CD4-positive, alpha-beta T cell (primary cell): Measurements from ENCODE around the gene TGFB1I1. TPM values are rescaled to one million over a fixed set of nuclear protein-coding genes. Genes with fewer than 3 reads are reported as not detected.
"Not testable (repeated sequence)": the region's sequence is repeated elsewhere in the genome, so short reads cannot be mapped to it uniquely, and the experiment has no call there.

Experiments
- ATAC-seq: fragments of 200-7000 bp; cut with Tn5 transposase; one replicate; pipeline ENCODE4 v1.10.0; 2022; ENCODE audit warnings: mild to moderate bottlenecking; ENCODE audit not compliant: poor library complexity
- CTCF ChIA-PET: fragments of 350-600 bp; sonication (Branson Sonifier 250); formaldehyde crosslinking; loops from one replicate; lab custom pipeline; 2021; ENCODE audit warnings: antibody characterized with exemption, inconsistent platforms; lab: Charles Lee
- POLR2A ChIA-PET: fragments of 350-600 bp; sonication (Branson Sonifier 250); formaldehyde crosslinking; loops from one replicate; lab custom pipeline; 2021; ENCODE audit warnings: antibody characterized with exemption, inconsistent platforms; lab: Charles Lee
- DNase-seq, 14 experiments: peaks; one replicate each; pipeline ENCODE4 v3.0.0-alpha.2; 2013 to 2020; ENCODE audit warnings: mixed read lengths in 2 of 14
- H3K27ac ChIP-seq, 2 donors: one replicate each; pipeline versions ENCODE4 v1.5.1 to v1.7.0; 2013; ENCODE audit warnings: low read length in 2 of 2, low read depth in 1 of 2, mild to moderate bottlenecking in 1 of 2
- H3K27me3 ChIP-seq, 2 experiments: 1 replicate in 1 of 2; 2 replicates in 1 of 2; pipeline versions ENCODE4 v1.6.1 to v1.7.0; 2013; ENCODE audit warnings: low read length in 2 of 2, control low read depth in 1 of 2, mild to moderate bottlenecking in 1 of 2, moderate library complexity in 1 of 2; ENCODE audit not compliant: insufficient read depth in 2 of 2, control insufficient read depth in 1 of 2
- H3K36me3 ChIP-seq: one replicate; pipeline ENCODE4 v1.6.1; 2013; ENCODE audit warnings: low read length, control low read depth; ENCODE audit not compliant: insufficient read depth
- H3K4me1 ChIP-seq: one replicate; pipeline ENCODE4 v1.6.1; 2013; ENCODE audit warnings: low read length, control low read depth; ENCODE audit not compliant: insufficient read depth
- H3K4me3 ChIP-seq: one replicate; pipeline ENCODE4 v1.5.1; 2013; ENCODE audit warnings: mild to moderate bottlenecking, low read length, moderate library complexity
- H3K9me3 ChIP-seq, 2 experiments: 1 replicate in 1 of 2; 2 replicates in 1 of 2; pipeline versions ENCODE4 v1.6.1 to v1.7.0; 2013; ENCODE audit warnings: low read length in 2 of 2, mild to moderate bottlenecking in 2 of 2, control low read depth in 1 of 2, moderate library complexity in 1 of 2; ENCODE audit not compliant: control insufficient read depth in 1 of 2, insufficient read depth in 1 of 2
- H3K27ac Mint-ChIP-seq: one replicate; pipeline ENCODE4 v1.8.0; 2020; ENCODE audit warnings: mixed read lengths
- H3K27me3 Mint-ChIP-seq: one replicate; pipeline ENCODE4 v1.8.0; 2021; ENCODE audit warnings: mixed read lengths
- H3K36me3 Mint-ChIP-seq: one replicate; pipeline ENCODE4 v1.8.0; 2021; ENCODE audit warnings: low read depth, mixed read lengths
- H3K4me1 Mint-ChIP-seq: one replicate; pipeline ENCODE4 v1.8.0; 2021; ENCODE audit warnings: low read depth, mixed read lengths
- H3K4me3 Mint-ChIP-seq: one replicate; pipeline ENCODE4 v1.8.0; 2020; ENCODE audit warnings: mild to moderate bottlenecking, mixed read lengths
- H3K9me3 Mint-ChIP-seq: one replicate; pipeline ENCODE4 v1.8.0; 2020; ENCODE audit warnings: mixed read lengths
- intact Hi-C, 2 experiments: fragments of 100-400 bp; cut with DNase I in 1 of 2; cut with micrococcal nuclease in 1 of 2; formaldehyde crosslinking; loops; one replicate each; pipeline versions ENCODE4 v1.15.1 to v1.9.0; 2023 to 2025; cut with DNase I, micrococcal nuclease
- total RNA-seq, 174 experiments: library from RNA in 2 of 174; stranded (reverse) in 2 of 174; gene quantifications; one replicate each; pipeline ENCODE4 v1.2.3 and lab custom pipeline; 2021 to 2026
- TF ChIP-seq, protein P1 (sequence below): fragments of 200-600 bp; IDR thresholded peaks from one replicate; pipeline ENCODE4 v1.8.0; 2022; ENCODE audit warnings: antibody characterized with exemption, mild to moderate bottlenecking

The TGFB1I1 gene
- total RNA-seq, 2 experiments from 2014 or later: 0.36 to 0.42 TPM

DNA sequence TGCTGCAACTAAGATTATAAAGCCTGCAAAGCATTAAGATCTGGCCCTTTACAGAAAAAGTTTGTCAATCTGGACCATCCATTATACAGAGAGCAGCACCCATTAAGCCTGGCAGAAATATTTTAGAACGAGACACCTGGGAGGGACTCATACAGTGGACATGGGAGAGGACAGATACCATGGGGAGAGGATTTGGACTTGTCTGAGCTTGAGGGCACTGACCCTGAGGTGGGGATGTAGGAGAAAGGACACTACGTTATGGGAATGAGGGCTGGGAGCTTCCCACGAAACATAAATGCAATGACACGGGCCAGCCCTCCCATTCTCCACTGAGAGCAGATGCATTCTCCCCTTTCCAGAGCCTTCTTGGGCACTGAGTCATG is 30.0 kb downstream of the TGFB1I1 start:
- no peak overlapping the region for H3K27ac Mint-ChIP-seq
- Histone ChIP-seq H3K27ac (no peak overlapping the region), H3K4me1 (peaks cover 12% of the 10 kb centered on the region), H3K9me3 (no peaks in the 10 kb centered on the region), H3K27me3 (no peaks in the 10 kb centered on the region), H3K4me3 (no peak overlapping the region), H3K36me3 (peaks cover 46% of the 10 kb centered on the region)
- ChIA-PET CTCF (no interaction called here), POLR2A (no interaction called here)
- intact Hi-C loops: no loop called here
- ATAC-seq: no peak
- H3K4me1 Mint-ChIP-seq: peaks cover 32% of the 10 kb centered on the region
- DNase-seq: no peak
- no peaks in the 10 kb centered on the region for H3K27me3 Mint-ChIP-seq
- TF ChIP-seq, protein P1, sequence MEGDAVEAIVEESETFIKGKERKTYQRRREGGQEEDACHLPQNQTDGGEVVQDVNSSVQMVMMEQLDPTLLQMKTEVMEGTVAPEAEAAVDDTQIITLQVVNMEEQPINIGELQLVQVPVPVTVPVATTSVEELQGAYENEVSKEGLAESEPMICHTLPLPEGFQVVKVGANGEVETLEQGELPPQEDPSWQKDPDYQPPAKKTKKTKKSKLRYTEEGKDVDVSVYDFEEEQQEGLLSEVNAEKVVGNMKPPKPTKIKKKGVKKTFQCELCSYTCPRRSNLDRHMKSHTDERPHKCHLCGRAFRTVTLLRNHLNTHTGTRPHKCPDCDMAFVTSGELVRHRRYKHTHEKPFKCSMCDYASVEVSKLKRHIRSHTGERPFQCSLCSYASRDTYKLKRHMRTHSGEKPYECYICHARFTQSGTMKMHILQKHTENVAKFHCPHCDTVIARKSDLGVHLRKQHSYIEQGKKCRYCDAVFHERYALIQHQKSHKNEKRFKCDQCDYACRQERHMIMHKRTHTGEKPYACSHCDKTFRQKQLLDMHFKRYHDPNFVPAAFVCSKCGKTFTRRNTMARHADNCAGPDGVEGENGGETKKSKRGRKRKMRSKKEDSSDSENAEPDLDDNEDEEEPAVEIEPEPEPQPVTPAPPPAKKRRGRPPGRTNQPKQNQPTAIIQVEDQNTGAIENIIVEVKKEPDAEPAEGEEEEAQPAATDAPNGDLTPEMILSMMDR: no peak
- H3K4me3 Mint-ChIP-seq: no peak overlapping the region
- H3K9me3 Mint-ChIP-seq: no peaks in the 10 kb centered on the region
- H3K36me3 Mint-ChIP-seq: peaks cover 53% of the 10 kb centered on the region

GRCh38 chr16:31502981-31503380 is 31.0 kb downstream of the TGFB1I1 start:
- POLR2A ChIA-PET: interaction anchor here (0.7 to 1.8 kb wide), 2 partner anchors 26 to 42 kb away, joined by 3 to 4 read pairs; no protein-coding TSS in a partner anchor
- H3K36me3 ChIP-seq: peaks cover 37% of the 10 kb centered on the region
- DNase-seq (no peak), ATAC-seq (no peak)
- intact Hi-C loops: no loop called here
- H3K36me3 Mint-ChIP-seq: peaks cover 50% of the 10 kb centered on the region
- H3K4me1 ChIP-seq: peaks cover 21% of the 10 kb centered on the region
- CTCF ChIA-PET: no interaction called here
- TF ChIP-seq, protein P1: no peak
- H3K9me3 Mint-ChIP-seq: no peaks in the 10 kb centered on the region
- no peak overlapping the region for H3K27ac ChIP-seq
- no peaks in the 10 kb centered on the region for H3K9me3 ChIP-seq
- H3K27me3 Mint-ChIP-seq: no peaks in the 10 kb centered on the region
- peaks cover 41% of the 10 kb centered on the region for H3K4me1 Mint-ChIP-seq
- no peak overlapping the region for H3K4me3 ChIP-seq
- H3K4me3 Mint-ChIP-seq: no peak overlapping the region
- no peak overlapping the region for H3K27ac Mint-ChIP-seq
- no peaks in the 10 kb centered on the region for H3K27me3 ChIP-seq

GRCh38 chr16:31503555-31503954 is 31.6 kb downstream of the TGFB1I1 start:
- Mint-ChIP-seq H3K4me1 (peaks cover 44% of the 10 kb centered on the region), H3K36me3 (peaks cover 48% of the 10 kb centered on the region)
- H3K4me3 ChIP-seq, H3K27ac ChIP-seq, DNase-seq, H3K9me3 ChIP-seq, H3K4me3 Mint-ChIP-seq, ATAC-seq, H3K9me3 Mint-ChIP-seq, H3K27ac Mint-ChIP-seq, H3K27me3 Mint-ChIP-seq, H3K27me3 ChIP-seq, intact Hi-C loops, CTCF ChIA-PET: not testable (repeated sequence)
- Histone ChIP-seq H3K4me1 (peaks cover 23% of the 10 kb centered on the region), H3K36me3 (peaks cover 32% of the 10 kb centered on the region)
- POLR2A ChIA-PET: interaction anchor here (0.7 to 1.8 kb wide), 2 partner anchors 27 to 43 kb away, joined by 3 to 4 read pairs; no protein-coding TSS in a partner anchor

GRCh38 chr16:31504159-31504558 is 32.2 kb downstream of the TGFB1I1 start:
- Mint-ChIP-seq H3K36me3 (peaks cover 48% of the 10 kb centered on the region), H3K4me1 (peaks cover 50% of the 10 kb centered on the region), H3K27ac (peak overlapping the region; percentile 98), H3K4me3 (no peak overlapping the region), H3K27me3 (no peaks in the 10 kb centered on the region), H3K9me3 (no peaks in the 10 kb centered on the region)
- no peaks in the 10 kb centered on the region for H3K9me3 ChIP-seq
- no peak for ATAC-seq
- CTCF ChIA-PET: no interaction called here
- H3K4me3 ChIP-seq: no peak overlapping the region
- peaks cover 26% of the 10 kb centered on the region for H3K36me3 ChIP-seq
- H3K27ac ChIP-seq: no peak overlapping the region
- TF ChIP-seq, protein P1: no peak
- POLR2A ChIA-PET: interaction anchor here (1.8 kb wide), 1 partner anchor 43 kb away, joined by 4 read pairs; no protein-coding TSS in a partner anchor
- H3K27me3 ChIP-seq: no peaks in the 10 kb centered on the region
- intact Hi-C loops: no loop called here
- H3K4me1 ChIP-seq: peaks cover 29% of the 10 kb centered on the region
- no peak for DNase-seq
